ENCODE measurements around the gene THG1L. TPM values are rescaled to one million over a fixed set of nuclear protein-coding genes. Genes with fewer than 3 reads are reported as not detected.

THG1L gene
- total RNA-seq, 4 donors from 2014 or later, result 2.2 to 16.8 (median 7.0) TPM

- Histone ChIP-seq H3K36me3 (no peaks in the 10 kb centered on the region), H3K4me3 (no peak overlapping the region), H3K27me3 (no peaks in the 10 kb centered on the region), H3K27ac (no peak overlapping the region), H3K4me1 (no peaks in the 10 kb centered on the region), H3K9me3 (peaks cover under 1 to 4% of the 10 kb centered on the region in 2 donors)
- TF ChIP-seq POLR2AphosphoS5 (IDR thresholded peaks at IDR 0.05) (no peak), EP300 (IDR thresholded peaks at IDR 0.05; ENCODE audit: low read depth) (no peak)
- DNase-seq, result no peak
- intact Hi-C loops (cut with DNase I; ENCODE audit: low total_unique reads), result no loop called here
- in situ Hi-C loops (cut with MboI; ENCODE audit: low pct_ligation_motif_present in 1 of 4, low pct_unique_long_range_greater_than_20kb in 1 of 4, low sequenced_read_pairs in 3 of 4), result loop anchor here in 2 of 4 donors (25.0 kb wide), 3 partner anchors 216 to 366 kb away; a partner anchor contains a TSS
- 69 to 83% methylated on average over 3 of the region's 3 CpGs for WGBS, 2 donors (ENCODE audit: low coverage in 1 of 2)
Observed at GRCh38 chr5:157703736-157704135, 27.5 kb upstream of the THG1L start.

GRCh38 chr5:157708866-157709265 lies 22.4 kb upstream of the THG1L start:
- intact Hi-C loops (cut with DNase I; ENCODE audit: low total_unique reads), result no loop called here
- H3K36me3 ChIP-seq, result no peaks in the 10 kb centered on the region
- H3K4me1 ChIP-seq, result peaks cover 0 to 4% (median 0%) of the 10 kb centered on the region in 4 donors
- TF ChIP-seq POLR2AphosphoS5 (IDR thresholded peaks at IDR 0.05) (no peak), EP300 (IDR thresholded peaks at IDR 0.05; ENCODE audit: low read depth) (no peak), POLR2A (IDR thresholded peaks at IDR 0.05) (no peak), CTCF (IDR thresholded peaks at IDR 0.05) (no peak)
- H3K27me3 ChIP-seq, result no peaks in the 10 kb centered on the region
- no peak overlapping the region for H3K4me3 ChIP-seq
- DNase-seq, result no peak
- H3K27ac ChIP-seq, result no peak overlapping the region
- H3K9me3 ChIP-seq, result no peaks in the 10 kb centered on the region
- WGBS, 2 donors (ENCODE audit: low coverage in 1 of 2), result 82 to 100% methylated on average over 1 of the region's 1 CpG
- in situ Hi-C loops (cut with MboI; ENCODE audit: low pct_ligation_motif_present in 1 of 4, low pct_unique_long_range_greater_than_20kb in 1 of 4, low sequenced_read_pairs in 3 of 4), result loop anchor here in 2 of 4 donors (25.0 kb wide), 3 partner anchors 222 to 372 kb away; a partner anchor contains a TSS

- no peak for TF ChIP-seq CTCF (IDR thresholded peaks at IDR 0.05)
- no peak for TF ChIP-seq POLR2AphosphoS5 (IDR thresholded peaks at IDR 0.05)
- TF ChIP-seq POLR2A (IDR thresholded peaks at IDR 0.05), result no peak
- no peak for TF ChIP-seq EP300 (IDR thresholded peaks at IDR 0.05; ENCODE audit: low read depth)
- intact Hi-C loops (cut with DNase I; ENCODE audit: low total_unique reads) (no loop called here), in situ Hi-C loops (cut with MboI; ENCODE audit: low pct_ligation_motif_present in 1 of 4, low pct_unique_long_range_greater_than_20kb in 1 of 4, low sequenced_read_pairs in 3 of 4) (loop anchor here in 2 of 4 donors (25.0 kb wide), 3 partner anchors 222 to 372 kb away; a partner anchor contains a TSS)
- Histone ChIP-seq H3K27me3 (no peaks in the 10 kb centered on the region), H3K9me3 (no peaks in the 10 kb centered on the region), H3K4me1 (peaks cover 0 to 4% (median 0%) of the 10 kb centered on the region in 4 donors), H3K4me3 (no peak overlapping the region), H3K27ac (no peak overlapping the region), H3K36me3 (no peaks in the 10 kb centered on the region)
- DNase-seq, result no peak
Observed at GRCh38 chr5:157709346-157709745, 21.9 kb upstream of the THG1L start.

GRCh38 chr5:157710431-157710830 lies 20.8 kb upstream of the THG1L start:
- H3K4me1 ChIP-seq, result peaks cover 0 to 4% (median 0%) of the 10 kb centered on the region in 4 donors
- H3K27ac ChIP-seq, result no peak overlapping the region
- H3K36me3 ChIP-seq, result no peaks in the 10 kb centered on the region
- WGBS, 2 donors (ENCODE audit: low coverage in 1 of 2), result 57 to 69% methylated on average over 3 of the region's 3 CpGs
- H3K4me3 ChIP-seq, result no peak overlapping the region
- no peaks in the 10 kb centered on the region for H3K27me3 ChIP-seq
- in situ Hi-C loops (cut with MboI; ENCODE audit: low pct_ligation_motif_present in 1 of 4, low pct_unique_long_range_greater_than_20kb in 1 of 4, low sequenced_read_pairs in 3 of 4) (loop anchor here in 2 of 4 donors (25.0 kb wide), 3 partner anchors 223 to 373 kb away; a partner anchor contains a TSS), intact Hi-C loops (cut with DNase I; ENCODE audit: low total_unique reads) (loop anchor here (10.0 kb wide), 1 partner anchor 276 kb away; no protein-coding TSS in a partner anchor)
- TF ChIP-seq POLR2AphosphoS5 (IDR thresholded peaks at IDR 0.05), result no peak
- no peak for TF ChIP-seq POLR2A (IDR thresholded peaks at IDR 0.05)
- TF ChIP-seq CTCF (IDR thresholded peaks at IDR 0.05), result no peak
- no peak for TF ChIP-seq EP300 (IDR thresholded peaks at IDR 0.05; ENCODE audit: low read depth)
- no peaks in the 10 kb centered on the region for H3K9me3 ChIP-seq
- no peak for DNase-seq

Measured in transverse colon (tissue), 4 donors.